Fibroblast of skin of back (primary cell): ENCODE results near the gene HJV.

Source experiments
- DNase-seq: peaks from one replicate; pipeline ENCODE4 v3.0.0-alpha.2; 2013

Gene HJV

DNA sequence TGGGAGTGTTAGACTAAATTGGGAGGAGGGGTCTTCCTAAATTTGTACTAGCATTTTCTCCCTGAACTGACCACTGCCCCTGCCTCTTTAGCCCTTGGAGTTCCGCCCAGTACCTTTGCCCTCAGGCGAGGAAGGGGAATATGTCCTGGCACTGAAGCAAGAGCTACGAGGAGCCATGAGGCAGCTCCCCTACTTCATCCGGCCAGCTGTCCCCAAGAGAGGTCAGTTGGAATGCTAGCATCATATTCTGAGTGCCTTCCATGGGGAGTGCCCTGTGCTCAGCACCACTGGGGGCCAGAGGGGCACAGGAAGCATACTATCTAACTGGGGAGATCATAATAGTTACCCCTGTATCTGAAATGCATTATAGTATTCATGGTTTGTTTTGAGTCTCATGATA, 46.3 kb downstream of the HJV start:
- no peak for DNase-seq

DNA sequence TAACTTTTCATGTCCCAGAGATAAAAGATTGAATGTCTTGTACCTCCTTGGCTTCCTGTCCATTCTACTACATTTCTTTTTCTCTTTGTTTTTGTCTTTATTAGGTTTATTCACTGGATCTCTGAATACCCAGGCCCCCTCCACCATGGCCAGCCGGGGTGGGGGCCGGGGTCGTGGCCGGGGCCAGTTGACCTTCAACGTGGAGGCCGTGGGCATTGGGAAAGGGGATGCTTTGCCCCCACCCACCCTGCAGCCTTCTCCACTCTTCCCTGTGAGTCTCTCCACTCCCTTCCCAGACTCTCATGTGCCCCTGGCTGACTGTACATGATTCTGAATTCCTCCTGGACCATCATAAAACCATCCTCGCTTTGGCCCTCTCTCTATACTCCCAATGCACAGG, 46.8 kb downstream of the HJV start:
- no peak for DNase-seq

DNA sequence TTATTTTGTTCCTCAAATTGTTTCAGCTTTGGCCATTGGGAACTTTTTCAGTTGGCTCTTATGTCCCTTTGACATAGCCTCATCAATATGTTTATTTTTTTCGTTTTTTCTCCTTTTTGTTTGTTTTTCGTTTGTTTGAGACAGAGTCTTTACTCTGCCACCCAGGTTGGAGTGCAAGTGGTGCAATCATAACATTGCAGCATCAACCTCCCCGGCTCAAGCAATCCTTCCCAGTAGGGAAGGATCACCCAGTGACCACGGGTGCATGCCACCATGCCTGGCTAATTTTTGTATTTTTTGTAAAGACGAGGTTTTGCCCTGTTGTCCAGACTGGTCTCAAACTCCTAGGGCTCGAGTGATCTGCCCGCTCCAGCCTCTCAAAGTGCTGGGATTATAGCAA, 49.0 kb downstream of the HJV start:
- DNase-seq = no peak
